Kidney glomerular epithelial cell (primary cell): ENCODE data around the gene VGLL4.

ENCODE experiments used
- DNase-seq: peaks from one replicate; lab custom pipeline; 2025; lab: John Stamatoyannopoulos, UW

VGLL4 gene

DNA sequence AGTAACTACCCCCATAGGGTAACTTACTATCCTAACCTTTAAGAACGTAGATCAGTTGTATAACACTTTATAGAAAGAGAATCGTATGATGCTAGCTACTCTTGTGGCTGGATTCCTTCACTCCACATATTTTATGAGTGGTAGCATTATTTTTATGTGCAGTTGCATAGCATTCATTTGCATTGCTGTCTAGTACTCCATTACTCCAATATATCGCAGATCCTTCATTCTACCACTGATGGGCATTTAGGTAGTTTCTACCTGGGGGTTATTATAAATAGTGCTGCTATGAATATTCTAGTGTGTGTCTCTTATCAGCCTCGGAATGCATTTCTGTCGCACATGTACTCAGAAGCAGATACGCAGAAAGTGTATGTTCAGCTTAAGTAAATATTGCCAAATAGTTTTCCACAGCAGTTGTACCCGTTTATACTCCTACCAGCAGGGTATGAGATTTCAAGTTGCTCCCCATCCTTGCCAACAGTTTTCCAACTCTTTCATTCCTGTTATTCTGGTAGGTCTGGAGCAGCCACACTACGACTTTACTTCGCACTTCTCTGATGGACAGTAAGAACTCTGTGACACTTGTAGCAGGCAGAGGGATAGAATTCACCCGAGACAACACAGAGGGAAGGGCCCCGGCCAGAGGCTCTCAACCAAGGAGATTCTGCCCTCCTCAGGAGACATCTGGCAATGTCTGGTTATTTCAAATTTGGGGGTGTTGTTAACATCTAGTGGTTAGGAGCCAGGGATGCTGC, 9.8 kb upstream of the VGLL4 start:
- no peak for DNase-seq

DNA sequence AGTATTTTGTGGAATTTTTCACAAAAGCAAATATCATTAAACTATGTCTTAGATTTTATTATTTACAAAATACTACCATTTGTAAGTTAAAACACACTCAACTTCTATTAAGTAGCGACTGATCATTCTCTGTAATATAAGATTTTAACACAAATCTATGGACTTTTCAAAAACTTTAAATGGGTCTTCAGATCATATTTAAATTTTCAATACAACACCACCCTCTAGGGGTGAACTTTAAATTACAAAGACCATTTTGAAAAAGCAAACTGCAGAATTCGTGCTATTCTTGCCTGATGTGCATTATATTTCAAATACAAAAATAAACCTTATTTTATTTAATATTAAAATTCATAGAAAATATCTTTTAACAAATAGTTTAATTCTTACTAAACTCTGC, 8.2 kb upstream of the VGLL4 start:
- no peak for DNase-seq

DNA sequence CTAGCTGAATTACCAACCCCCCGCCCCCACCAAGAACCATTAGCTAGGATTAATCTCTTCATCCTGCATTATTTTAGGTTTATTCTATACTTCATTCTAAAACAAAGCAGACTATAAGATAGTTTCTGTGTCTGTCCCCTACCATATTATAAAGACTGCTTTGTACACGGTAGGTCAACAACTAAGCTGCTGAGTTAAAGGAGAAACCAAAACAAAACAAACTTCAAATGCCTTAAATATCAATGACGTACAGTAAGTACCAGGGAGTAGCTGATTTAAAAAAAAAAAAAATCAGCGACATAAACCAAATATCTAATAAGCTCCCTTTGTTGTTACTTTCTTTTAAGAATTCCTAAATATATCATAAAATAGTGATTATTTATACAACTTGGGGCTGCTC, 7.8 kb upstream of the VGLL4 start:
- DNase-seq: no peak

DNA sequence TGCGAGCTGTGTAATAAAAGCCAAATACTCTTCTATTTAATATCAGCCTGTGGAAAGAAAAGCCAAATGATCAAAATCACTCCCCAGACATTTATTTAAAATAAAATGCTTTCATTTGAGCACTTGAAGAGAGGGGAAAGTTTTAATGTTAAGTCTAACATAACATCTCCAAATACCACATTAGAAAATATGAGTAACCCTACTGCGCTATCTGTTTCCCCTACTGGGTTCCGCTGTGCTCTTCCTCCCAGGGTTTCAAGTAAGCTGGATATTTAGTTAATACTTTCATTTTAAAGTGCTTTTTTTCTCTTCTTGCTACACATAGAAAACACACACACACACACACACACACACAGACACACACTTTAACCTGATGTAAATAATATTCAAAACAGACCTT, 6.7 kb upstream of the VGLL4 start:
- DNase-seq: no peak

DNA sequence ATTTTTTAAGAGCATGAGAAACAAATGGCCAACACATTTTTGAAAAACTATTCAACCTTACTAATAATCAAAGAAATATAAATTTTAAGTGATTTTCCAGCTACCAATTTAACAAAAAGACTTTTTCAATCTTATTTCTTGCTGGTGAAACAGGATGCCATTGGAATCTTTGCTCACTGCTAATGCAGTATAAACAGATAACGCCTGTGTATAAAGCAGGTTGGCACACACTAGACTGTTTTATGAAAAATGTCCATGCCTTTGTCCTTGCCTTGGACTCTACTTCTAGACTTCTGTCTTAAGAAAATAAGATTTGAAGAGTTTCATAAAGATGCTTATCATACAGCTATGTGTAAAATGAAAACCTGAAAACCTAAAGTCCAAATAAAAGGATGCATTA, 5.0 kb upstream of the VGLL4 start:
- DNase-seq: no peak

DNA sequence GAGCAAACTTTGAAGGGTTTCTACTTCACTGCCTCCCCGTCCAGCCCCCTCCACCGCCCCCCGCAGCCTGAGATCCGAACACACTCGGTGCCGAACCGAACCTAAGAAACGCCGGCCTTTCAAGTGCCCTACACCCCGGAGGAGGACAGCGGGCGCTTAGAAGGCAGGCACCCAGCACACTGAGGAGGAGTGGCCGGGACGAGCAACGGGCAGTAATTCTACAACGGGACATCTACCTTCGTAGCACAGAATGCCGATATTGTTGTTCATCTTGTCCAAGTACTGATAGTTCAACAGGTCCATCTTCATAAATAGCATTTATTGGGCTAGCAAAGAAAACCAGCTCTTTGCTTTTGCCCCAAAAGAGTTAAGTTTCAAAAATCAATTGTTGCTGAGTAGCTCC, 513 bp downstream of the VGLL4 start:
- no peak for DNase-seq

DNA sequence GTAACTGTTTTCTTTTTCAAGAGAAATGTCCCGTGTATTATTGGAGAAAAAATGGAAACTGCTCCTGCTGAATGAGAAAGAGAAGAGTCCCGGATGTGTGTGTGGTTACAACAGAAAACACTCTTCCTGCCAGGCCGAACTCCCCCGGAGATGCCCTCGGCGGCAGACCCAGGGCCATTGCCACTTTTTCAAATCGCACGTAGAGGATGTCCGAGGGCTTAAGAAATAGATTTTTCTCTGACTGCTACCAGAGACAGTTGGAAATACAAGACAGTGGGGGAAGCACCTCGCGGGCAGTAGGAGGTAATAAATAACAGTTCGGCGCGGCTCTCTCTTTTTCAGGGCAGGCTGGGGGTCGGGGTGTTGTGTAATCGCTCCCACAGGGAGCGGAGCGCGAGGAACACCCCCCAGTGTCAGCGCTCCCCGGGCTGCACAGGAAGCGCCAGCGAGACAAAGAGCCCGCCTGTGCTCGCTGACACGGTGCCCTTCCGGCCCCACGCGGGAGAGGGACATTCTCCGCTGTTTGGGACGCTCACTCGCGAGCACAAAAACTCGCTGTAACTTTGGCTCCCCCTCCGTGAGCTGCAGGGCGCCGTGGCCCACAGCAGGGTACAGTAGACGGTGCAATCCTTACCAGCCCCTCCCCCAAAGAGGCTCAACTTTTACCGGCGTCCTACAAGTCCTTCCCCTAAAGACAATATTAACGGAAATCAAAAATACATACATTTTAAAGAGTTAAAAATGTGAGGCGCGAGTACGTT, 1.1 kb downstream of the VGLL4 start:
- peak; percentile 86 for DNase-seq

DNA sequence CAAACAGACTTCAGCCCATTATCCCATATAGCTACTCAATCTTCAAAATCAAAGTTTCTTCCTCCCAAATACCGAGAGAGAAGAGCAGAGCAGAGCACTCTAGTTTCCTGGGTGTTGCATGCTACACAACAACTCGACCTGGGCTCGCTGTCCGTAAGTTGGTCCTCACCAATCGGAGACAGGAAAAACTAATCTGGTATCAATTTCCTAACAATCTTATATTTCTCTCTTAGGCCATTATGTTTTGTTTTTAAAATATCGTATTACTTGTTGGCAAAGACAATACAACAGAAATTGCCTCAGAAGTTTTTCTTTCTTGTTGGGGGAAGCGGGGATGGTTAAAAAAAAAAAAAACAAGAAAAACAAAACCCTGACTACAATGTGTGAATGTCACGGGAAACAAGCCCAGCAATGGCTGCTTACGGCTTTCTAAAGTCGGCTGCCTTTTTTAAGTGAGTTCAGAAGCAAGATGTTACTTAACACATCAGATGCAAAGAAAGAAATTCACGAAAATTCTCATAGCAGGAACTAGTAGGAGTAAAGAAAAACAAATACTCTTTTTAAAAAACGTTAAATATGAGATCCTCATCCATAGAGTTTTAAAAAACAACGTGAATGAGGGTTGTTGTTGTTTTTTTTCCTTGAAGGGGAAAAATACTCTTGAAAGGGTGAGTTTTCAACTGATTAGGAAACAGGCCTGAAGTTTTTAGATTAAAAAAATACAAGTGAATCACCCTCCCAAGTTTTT, 1.9 kb downstream of the VGLL4 start:
- DNase-seq: peak; percentile 42

DNA sequence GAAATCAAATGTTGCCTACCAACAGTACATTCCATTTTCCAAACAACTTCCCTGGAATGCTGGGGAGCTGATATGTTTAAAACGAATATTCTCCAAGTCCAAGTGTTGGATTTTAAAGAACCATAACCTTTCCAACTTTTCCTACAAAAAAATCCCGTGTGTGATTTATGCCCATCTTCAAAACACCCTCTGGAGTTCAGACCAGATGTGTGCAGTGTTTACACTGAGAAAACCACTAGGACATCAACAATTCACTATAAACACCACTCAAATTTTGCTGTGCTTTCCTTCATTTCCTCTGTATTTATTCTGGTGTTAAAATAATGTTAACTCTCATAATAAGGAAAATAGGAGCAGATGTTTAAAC, 2.4 kb downstream of the VGLL4 start:
- DNase-seq: no peak

DNA sequence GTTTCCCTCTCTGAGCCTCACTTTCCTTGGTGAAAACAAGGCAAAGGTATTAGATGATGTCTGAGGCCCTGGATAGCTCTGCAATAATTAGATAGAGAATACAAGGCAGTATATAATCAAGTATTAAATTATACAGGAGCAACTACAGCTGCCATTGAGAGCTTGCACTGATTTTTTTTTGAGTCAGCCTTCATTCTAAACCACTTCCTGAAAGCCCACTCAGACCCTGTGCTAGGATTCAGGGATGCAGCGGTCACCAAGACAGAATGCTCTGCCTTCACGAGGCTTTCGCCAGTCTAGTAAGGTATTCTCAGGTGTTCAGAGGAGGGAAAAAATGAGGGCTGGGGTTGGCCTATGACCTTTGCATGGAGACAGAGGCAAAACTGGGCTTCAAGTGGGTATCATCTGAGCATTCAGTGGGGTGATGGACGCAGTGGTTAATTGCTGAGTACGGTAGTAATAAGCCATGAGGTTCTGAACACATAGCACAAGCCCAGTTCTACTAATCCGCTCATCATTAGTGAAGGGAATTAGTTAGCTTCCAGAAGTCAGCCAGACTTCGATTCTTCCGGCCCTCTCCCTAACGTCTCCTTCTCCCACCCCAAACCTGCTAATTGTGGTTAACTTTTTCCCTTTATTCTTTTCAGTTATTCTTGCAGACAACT, 3.6 kb downstream of the VGLL4 start:
- no peak for DNase-seq

DNA sequence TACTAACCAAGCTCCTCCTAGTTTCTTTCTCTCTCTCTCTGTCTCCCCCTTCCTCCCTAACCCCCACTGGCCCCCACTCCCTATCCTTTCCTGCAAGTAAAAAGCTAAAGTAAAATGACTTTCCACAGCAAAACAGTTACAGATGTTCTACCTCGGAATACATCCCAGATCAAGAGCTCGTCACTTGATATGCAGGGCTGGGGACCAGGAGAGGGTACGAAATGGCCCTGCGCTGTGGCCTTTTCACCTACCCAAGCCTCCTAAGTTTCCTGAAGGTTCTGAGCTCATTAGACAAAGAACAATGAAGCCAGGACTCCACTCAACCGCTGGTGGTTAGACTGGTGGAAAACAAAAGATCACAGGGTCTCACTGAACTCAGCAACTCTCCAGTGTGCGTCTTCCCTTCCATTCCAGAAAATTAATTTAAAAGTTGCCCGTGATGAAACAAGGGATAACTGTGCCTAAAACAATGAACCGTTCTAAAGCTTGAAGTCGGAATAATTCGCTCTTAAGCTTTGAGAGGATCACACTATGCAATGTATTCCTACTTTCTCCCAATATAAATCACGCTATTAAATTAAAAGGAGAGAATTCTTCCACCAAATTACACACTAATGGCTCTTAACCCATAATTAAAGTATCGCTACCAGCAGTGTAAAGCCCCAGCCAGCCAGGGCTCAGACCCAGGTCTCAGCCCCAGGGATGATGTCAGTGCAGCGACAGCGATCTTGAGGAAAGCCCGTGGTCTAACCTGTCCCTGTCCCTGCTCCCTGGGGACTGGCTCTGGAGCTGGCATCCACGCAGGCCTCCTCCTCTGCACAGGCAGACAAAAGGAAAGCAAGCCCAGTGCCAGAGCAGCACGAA, 5.0 kb downstream of the VGLL4 start:
- no peak for DNase-seq

DNA sequence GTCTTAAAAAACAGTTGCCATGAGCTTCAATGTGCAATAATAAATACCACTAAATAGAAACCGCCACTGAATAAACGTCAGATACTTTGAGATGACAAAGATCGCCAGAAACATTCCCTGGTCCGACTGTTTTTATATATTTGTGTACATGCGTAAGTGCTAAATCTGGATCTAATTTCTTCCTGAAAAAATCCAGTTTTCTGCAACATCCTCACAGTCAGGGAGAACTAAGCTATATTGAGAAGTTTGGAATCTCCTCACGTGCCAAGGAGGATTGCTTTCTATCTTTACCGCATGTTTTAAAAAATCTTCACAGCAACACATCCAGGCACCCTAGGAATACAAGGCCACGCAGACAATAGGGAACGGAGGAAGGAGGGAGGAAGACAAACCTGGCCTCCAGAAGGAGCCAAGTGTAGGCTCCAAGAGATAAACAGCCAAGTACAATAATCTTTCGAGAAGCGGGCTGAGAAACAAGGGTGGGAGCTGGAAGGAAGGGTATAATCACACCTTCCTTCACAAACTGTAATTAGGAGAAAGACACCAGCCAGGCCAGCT, 5.7 kb downstream of the VGLL4 start:
- DNase-seq: no peak

DNA sequence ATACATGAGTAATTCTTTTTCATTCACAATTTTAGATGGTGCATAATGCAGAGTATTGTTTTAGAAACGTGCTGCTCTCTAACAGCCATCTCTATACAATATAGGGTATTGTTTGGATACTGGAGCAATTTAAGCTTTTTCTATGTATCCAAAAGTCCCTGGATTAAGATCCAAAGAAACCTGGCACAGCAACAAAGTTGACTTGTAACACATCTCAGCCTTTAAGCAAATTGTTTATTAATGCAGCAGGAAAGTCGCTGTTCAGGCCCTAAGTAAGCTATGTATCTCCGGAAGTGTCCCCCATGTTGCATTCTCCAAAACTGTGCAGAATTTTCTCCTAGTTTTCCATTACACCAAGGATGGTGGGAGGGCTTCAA, 7.3 kb downstream of the VGLL4 start:
- no peak for DNase-seq

DNA sequence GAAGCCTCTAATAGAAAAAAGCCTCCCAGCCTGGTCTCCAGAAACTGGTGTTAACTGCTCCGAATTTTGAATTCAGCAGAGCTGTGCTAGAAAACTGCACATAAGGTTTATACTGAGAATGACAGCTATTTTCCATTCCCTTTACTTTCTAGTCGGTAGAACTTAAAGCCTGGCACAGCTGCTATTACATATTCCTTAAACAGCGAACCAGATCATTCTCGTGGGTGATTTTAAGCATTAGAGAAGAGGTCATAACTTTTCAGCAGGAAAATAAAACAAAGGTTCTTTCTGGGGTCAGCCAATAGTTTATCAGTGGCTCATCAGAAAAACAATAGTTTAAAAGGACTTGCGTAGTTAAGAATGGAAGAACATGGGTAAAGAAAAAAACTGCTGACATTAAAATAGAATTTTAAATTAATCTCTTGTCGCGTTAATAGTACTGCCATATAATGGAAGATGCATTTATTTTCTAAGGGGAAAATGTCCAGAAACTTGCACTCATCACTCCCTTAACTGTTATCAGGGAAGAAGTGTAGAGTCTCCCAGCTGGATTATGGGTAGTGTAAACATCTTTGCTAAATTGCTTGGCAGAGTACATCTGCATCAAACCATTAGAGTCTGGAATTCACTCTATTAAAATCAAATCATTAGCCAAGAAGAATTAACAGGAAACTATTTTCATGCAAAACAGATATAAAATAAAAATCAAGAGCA, 7.9 kb downstream of the VGLL4 start:
- DNase-seq: no peak

DNA sequence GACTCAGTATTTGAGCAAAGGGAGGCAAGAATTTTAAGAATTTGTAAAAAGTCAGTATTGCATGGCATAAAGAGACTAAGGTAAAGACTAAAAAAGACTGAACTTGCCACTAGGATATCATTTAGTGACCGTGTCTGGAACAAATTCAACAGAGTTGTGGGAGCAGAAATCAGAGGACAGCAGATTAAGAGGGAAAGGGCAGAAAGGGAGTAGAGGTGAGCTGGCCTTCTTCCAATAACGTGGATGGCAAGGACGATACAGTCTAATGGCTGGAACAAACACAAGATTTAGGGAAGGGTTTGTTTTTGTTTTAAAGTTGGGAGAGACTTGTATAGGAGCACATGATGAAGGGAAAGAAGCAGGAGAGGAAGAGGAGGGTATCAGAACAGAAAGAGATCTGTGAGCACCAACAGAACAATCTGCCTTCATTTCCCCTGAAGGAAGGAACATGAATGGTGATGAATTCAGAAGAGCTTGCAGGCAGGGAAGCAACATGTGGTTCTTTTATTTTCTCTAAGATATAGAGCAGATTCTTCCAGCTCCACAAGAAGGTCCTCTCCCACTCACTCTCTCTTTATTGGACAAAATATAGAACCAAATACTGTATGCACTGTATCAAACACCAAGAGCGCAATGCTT, 8.6 kb downstream of the VGLL4 start:
- no peak for DNase-seq

DNA sequence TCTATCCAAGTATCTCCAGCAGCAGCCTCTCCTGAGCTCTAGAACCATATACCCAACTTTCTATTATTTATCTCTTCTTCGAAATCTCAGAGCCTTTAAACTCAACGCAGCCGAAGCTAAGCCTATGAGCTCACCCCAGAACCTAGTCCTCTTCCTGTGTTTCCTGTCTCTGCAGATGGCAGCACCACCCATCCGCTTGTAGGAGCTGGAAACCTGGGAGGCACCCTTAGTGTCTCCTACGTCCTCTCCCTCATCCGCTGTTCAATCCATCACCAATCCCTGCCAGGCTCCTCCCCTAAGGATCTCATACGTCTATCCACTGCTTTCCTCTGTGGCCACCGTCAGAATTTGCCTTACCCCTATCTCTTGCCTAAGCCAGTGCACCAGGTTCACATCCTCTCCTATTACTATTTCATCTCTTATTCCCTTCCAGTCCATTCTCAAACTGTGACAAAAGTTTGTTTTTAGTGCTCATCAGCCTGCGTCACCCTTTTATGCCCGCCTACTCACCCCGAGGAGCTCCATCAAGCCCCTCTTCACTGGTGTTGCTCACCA, 9.6 kb downstream of the VGLL4 start:
- no peak for DNase-seq

DNA sequence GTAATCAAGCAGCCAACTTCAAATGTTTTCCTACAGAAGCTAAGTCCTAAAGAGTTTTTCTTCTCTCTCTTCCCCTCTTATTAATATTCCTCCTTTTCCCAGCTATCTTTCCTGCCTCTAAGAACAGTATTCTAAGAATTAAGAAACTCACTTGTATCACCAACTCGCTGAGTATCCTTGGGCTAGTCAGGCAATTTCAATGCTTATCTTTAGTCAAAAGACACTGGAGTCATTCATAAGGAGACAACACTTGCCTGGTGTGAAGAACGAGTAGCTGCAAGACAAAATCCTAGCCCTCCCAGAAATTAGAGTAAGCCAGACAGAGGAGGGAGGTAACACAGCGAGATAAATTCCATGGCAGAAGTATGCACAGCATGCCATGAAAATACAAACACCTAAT, 10.7 kb downstream of the VGLL4 start:
- DNase-seq: no peak

DNA sequence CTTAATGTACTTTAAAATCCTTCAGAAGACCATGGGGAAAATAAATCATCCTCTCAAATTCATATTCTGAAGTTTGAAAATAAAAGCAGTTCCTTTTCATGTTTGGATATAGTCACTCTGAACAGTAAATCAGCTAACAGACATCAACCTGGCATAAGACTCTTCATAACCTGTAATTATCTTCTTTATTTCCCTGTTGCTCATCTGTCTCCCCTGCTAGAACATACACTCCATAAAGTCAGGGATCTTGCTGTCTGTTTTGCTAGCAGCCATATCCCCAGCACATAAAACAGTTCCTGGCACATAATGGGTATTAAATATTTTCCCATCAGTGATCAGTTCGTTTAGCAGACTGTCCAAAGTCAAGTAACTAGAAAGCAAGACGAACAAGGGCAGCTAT, 11.2 kb downstream of the VGLL4 start:
- no peak for DNase-seq

DNA sequence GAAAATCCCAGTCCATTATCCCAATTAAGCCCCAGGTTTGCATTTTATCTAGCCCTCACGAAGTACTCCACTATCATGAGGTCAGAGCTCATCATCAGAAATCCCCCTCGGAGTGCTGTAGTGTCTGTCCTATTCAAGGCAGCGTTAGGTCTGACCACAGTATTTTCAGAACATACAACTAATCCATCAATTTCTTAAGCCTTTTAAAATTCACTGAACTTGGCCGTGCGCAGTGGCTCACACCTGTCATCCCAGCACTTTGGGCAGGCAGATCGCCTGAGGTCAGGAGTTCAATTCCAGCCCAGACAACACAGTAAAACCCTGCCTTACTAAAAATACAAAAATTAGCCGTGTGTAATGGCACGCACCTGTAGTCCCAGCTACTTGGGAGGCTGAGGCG, 11.9 kb downstream of the VGLL4 start:
- no peak for DNase-seq

DNA sequence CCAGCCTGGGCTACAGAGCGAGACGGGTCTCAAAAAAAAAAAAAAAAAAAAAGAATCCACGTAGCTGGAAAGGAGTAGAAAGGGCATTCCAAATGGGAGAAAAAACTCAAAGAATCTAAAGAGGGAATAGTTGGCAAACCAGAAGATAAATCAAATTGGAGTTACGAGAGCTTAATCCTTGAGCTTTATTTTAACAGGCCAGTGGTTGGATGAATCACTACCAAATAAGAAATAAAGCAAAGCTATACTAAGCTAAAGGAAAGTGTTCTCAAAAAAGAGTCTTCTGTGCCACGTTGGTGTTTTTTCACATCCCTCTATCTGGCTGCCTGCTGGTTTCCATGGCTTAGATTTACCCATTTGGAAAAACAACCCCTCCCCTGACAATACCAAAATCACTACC, 14.0 kb downstream of the VGLL4 start:
- no peak for DNase-seq
